D721Med (cell line): ENCODE results near the gene TTC34.

ENCODE experiments used
- DNase-seq: peaks from one replicate; pipeline ENCODE4 v3.0.0; 2011; ENCODE audit warnings: low spot score; ENCODE audit not compliant: insufficient read length
- FAIRE-seq: peaks from 2 replicates; lab custom pipeline; 2011; peaks lifted over from hg19 to GRCh38; lab: Jason Lieb, UNC
- CTCF ChIP-seq: IDR thresholded peaks from 2 replicates; pipeline ENCODE4 v1.5.1; 2012; ENCODE audit warnings: mild to moderate bottlenecking, control low read depth; ENCODE audit not compliant: insufficient read depth; ENCODE audit errors: missing control alignments

Gene TTC34

GRCh38 chr1:2828586-2829250, 27.2 kb upstream of the TTC34 start:
- TF ChIP-seq CTCF: no peak
- DNase-seq (no peak), FAIRE-seq (no peak)

GRCh38 chr1:2826736-2827292, 25.3 kb upstream of the TTC34 start:
- TF ChIP-seq CTCF: no peak
- DNase-seq (no peak), FAIRE-seq (no peak)

GRCh38 chr1:2826316-2826715, 24.8 kb upstream of the TTC34 start:
- TF ChIP-seq CTCF: no peak
- DNase-seq (no peak), FAIRE-seq (no peak)

DNA sequence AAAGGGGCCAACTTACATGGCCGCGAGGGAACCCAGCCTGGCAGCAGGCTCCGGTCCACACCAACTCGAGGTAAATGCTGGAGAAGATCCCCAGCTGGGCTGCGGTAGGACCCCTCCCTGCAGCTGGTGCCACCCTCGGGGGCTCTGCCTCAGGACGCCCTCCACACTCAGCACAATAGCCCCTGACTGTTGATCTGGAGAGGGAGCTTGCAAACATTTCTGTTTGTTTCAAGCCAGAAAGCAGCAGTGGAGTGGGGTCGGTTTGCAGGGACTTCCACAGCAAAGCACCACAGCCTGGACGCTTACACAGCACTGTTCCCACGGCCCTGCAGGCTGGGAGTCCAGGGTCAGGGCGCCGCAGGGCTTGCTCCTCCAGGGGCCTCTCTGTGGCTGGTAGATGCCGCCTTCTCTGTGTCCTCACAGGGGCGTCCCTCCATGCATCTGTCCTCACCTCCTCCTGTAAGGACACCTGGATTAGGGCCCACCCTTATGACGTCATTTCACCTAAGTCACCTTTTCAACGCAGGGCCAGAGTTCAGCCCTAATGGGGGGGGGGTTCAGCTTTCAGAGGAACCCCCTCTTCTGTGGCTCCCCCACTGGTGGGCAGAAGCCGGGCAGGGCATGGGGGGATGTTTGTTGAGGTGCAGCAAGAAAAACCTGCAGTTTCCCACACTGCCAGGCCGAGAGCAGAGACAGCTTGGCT, 24.1 kb upstream of the TTC34 start:
- TF ChIP-seq CTCF: no peak
- DNase-seq: no peak
- no peak for FAIRE-seq

GRCh38 chr1:2824999-2825398, 23.5 kb upstream of the TTC34 start:
- FAIRE-seq (no peak), DNase-seq (no peak)
- no peak for TF ChIP-seq CTCF

GRCh38 chr1:2823921-2824610, 22.6 kb upstream of the TTC34 start:
- no peak for TF ChIP-seq CTCF
- FAIRE-seq (no peak), DNase-seq (no peak)
